Measurements from ENCODE around the gene GPR3.
A peak's percentile ranks its signal among the peaks of the same experiment; 100 is the strongest.

Gene GPR3, protein sequence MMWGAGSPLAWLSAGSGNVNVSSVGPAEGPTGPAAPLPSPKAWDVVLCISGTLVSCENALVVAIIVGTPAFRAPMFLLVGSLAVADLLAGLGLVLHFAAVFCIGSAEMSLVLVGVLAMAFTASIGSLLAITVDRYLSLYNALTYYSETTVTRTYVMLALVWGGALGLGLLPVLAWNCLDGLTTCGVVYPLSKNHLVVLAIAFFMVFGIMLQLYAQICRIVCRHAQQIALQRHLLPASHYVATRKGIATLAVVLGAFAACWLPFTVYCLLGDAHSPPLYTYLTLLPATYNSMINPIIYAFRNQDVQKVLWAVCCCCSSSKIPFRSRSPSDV

DNA sequence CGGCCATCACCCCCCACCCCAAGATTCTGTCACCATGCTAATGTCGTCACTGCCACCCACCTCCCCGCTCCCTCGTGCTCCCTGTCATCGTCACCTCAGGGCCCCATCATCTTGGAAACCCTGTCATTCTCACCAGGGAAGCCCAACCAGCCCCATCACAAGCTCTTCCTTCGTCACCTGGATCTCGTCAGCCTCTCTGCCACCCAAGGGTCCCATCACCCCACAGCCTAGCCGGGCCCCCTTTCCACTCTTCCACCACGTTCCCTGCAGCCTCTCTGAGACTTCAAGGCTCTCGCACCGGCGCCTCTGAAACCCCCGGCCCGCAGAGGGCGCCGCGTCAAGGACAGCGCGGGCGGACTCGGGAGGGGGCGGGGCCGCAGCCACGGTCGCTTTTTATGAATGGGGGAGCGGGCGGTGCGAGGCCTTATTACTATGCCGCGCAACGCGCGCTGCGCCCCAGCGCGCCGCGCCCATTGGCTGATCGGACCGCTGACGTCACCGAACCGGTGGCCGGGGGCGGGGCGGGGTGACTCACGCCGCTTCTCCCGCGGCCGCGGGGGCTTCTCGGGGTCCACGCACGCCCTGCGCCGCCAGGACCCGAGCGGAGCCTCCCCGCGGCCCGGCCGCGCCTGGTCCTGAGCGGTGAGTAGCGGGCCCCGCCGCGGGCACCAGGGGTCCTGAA, at the start of gene GPR3:
Gene GPR3 (plus strand): TSS at position 527 of the 682 bp plus-strand sequence. CDS start 1,177 bp downstream, outside the sequence.
- peak; percentile 83 to 91 for DNase-seq (ENCODE audit: low read depth in 1 of 2, low spot score in 1 of 2)

DNA sequence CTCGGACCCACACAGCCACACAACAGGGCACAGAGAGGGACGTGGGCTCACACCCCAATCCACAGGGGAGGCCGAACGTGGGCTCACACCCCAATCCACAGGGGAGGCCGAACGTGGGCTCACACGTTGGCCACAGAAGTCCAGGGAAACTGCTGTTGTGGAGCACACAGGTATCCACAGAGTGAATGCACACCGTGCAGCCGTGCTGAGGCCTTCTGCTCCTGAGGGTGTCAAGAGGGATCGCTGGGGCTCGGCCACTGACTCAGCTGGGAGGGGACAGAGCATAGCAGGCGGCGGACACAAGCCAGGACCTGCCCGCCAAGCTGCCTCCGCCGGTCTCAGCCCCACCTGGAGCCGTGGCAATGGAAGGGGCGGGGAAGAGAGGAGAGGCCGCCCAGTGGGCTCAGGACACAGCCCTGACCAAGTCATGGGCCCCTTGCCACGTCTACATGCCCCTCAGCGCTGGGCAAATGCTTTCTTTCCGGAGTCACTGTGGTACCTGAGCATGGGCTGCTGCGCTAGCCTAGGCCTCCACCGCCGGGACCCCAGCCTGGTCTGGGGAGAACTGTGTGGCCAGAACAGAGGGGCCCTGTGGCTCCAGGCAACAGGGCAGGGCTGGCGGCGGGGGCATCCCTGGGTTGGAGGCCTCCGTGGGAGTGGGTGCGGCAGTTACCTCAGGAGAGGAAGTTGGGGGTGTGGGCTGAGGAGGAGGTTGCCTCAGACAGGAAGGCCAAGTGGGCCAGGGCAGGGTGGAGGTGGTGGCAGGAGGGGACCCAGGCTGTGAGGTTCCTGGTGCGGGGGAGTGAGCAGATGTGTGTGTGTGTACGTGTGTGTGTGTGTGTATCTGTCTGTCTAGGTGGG, 49.4 kb upstream of the GPR3 start:
- peak; percentile 56 to 60 for DNase-seq (ENCODE audit: low read depth in 1 of 2, low spot score in 1 of 2)

DNA sequence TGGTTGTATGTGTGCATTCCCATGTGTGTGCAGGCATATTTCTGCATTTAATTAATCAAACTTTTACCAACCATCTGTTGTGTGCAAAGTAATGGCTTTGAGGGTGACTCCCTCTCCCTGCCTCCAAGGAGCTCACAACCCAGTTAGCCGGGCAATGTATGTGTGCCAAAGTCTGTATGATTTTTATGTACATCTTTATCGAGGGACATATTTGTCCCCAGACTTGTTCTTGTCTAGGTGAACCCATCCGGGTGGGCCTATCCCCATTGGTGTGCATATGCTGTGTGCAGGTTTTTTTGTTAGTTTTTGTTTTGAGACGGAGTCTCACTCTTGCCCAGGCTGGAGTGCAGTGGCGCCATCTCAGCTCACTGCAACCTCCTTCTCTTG, 48.8 kb upstream of the GPR3 start:
- no peak for DNase-seq (ENCODE audit: low read depth in 1 of 2, low spot score in 1 of 2)

DNA sequence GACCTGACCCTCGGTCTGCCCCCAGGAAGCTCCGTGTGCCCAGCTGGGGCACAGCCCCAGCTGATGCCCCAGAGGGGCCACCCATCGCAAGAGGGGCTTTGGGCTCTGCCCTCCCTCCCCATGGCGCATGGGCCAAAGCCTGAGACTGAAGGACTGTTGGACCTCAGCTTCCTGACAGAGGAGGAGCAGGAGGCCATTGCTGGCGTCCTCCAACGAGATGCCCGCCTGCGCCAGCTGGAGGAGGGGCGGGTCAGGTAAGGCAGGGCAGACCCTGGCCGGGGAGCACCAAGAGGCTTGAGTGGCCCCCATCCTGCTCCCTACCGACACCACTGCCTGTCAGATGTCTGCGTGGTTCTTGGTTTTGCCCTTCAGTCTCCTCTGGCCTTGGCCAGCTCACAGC, 47.1 kb upstream of the GPR3 start:
- DNase-seq (ENCODE audit: low read depth in 1 of 2, low spot score in 1 of 2) = no peak

DNA sequence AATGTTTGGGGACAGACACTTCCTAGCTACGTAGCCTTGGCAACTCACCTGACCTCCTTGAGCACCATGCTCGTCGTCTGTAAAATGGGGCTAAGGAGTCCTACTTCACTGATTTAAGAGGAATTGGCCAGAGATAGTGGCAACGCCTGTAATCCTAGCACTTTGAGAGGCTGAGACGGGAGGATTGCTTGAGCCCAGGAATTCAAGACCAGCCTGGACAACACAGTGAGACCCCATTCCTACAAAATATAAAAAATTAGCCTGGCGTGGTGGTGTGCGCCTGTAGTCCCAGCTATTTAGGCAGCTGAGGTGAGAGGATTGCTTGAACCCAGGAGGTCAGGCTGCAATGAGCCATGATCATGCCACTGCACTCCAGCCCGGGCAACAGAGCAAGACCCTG, 46.1 kb upstream of the GPR3 start:
- DNase-seq (ENCODE audit: low read depth in 1 of 2, low spot score in 1 of 2) = no peak

DNA sequence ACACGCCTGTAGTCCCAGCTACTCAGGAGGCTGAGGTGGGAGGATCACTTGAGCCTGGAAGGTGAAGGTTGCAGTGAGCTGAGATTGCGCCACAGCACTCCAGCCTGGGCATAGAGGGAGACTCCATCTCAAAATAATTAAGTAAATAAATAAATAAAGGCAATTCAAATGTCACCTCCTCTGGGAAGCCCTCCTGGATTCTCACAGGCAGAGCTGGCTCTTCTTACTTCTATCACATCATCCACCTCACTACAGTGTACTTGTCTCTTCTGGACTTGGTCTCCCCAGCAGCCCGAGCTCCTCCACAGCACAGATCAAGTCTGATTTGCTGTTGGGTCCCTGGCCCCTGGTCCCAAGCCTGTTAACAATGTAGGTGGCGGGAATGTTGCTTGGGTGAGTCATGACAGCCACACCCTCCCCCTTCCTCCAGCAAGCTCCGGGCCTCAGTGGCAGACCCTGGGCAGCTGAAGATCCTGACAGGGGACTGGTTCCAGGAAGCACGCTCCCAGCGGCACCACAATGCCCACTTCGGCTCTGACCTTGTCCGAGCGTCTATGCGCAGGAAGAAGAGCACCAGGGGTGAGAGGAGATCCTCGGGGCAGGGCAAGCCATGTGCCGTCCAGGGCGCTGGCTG, 45.3 kb upstream of the GPR3 start:
- DNase-seq (ENCODE audit: low read depth in 1 of 2, low spot score in 1 of 2) = no peak

DNA sequence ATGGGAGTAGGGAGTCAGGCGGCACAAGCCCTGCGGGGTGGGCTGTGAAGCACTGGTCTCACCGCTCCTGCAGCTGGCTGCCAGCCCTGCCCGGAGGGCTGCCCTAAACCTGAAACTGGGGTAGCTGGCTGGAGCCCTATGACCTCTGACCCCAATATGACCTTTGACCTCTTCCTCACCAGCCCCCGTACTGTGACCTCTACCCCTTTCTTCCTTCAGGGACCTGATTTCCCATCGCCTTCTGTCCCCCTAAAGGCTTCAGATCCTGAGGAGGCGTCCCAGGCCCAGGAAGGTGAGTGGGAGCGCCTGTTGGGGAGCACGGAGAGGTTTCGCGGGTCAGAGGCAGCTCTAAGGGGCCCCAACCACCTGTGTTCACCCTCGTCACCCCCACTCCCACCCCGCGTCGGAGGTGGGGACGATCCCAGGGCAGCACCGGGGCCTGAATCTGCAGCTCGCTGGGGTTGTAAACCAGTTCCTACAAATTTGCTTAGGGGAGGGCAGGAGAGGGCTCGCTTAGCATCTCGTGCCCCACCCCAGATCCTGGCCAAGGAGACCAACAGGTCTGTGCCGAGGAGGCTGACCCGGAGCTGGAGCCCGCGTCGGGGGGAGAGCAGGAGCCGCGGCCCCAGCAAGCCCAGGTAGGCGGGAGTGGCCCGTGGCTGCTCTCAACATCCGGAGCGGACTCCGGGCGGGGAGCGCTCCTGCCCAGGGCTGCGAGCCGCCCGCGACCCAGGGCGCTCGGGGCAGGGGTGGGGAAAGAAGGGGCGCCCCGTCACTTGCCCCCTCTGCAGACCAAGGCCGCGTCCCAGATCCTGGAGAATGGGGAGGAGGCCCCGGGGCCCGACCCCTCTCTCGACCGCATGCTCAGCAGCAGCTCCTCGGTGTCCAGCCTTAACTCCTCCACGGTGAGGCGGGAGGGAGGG, 43.3 kb upstream of the GPR3 start:
- DNase-seq (ENCODE audit: low read depth in 1 of 2, low spot score in 1 of 2) = no peak

DNA sequence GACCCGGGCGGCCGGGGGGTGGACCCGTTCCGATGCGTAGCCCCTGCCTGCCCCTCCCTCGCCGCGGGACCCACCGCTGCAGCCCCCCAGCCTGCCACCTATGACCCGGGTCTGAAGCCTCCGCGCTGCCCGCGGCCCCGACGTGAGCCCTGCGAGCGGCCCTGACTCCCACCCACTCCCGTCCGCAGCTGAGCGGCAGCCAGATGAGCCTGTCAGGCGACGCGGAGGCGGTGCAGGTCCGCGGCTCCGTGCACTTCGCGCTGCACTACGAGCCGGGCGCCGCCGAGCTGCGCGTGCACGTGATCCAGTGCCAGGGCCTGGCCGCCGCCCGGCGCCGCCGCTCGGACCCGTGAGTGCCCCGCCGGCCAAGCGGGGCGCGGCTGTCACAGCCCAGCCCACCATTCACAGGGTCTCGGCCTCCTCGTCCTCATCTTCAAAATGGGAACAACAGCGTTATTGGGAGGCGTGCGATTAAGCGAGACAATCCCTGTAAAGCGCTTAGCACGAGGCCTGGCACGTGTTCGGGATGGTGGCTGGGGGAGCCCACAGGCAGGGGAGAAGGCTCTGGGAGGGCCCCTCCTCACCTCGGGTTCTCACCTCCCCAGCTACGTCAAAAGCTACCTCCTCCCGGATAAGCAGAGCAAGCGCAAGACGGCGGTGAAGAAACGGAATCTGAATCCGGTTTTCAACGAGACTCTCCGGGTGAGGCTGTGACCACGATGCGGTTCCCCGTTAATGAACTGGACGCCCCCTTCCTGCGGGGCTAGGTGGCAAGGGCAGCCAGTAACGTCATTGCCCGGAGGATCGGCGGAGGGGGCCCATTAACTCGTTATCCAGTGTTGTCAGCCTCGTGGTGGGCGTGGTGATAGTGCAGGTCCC, 42.4 kb upstream of the GPR3 start:
- DNase-seq (ENCODE audit: low read depth in 1 of 2, low spot score in 1 of 2) = no peak

DNA sequence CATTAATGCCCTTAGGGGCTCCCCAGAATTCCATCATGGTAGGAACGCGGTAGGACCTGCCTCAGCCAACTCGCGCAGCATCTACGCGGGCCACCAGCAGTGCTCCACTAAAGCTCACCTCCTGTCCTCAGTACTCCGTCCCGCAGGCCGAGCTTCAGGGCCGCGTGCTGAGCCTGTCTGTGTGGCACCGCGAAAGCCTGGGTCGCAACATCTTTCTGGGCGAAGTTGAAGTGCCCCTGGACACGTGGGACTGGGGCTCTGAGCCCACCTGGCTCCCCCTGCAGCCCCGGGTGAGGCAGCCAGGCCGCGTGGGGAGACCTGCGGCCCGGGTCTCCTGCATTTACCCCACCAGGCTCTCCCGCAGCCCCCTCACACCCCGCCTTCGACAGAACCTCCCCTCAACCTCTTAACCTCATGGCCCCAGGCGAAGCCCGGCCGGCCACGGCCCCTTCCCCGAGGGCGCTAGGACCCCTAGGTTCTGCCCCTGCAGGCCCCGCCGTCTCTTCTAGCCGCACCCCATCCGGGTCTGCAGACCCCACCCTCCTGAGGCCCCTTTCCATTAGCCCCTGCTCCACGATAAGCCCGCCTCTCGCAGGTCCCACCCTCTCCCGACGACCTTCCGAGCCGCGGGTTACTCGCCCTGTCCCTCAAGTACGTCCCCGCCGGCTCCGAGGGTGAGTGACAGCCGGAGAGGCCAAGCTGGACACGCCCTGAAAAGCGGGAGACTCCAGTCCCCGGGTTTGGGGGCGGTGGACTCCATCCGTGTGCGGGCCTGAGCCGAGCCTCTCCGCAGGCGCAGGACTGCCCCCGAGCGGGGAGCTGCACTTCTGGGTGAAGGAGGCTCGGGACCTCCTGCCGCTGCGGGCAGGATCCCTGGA, 41.5 kb upstream of the GPR3 start:
- no peak for DNase-seq (ENCODE audit: low read depth in 1 of 2, low spot score in 1 of 2)

DNA sequence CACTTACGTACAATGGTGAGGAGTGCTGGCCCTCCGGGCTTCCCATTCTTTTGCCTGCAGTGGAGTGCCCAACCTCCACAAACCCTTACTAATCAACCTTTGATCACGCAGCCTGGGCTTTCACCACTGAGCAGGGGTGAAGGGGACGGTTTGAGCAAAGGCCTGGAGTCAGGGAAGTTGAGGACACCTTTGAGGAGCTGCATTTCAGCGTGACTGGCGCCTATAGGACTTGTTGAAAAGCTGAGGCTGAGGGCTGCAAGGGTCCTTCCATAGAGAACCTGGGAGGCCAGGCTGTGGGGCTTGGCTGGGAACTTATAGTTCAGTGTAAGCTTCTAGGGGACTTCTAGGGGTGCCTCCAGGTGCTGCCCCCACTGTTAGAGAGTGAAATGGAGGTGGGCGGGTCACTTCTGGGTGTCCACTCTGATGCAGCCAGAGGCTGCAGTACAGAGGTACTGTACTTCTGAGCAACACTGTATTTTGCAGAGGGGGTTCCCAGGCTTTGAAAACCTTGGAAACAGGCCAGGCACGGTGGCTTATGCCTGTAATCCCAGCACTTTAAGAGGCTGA, 40.8 kb upstream of the GPR3 start:
- DNase-seq (ENCODE audit: low read depth in 1 of 2, low spot score in 1 of 2) = no peak

DNA sequence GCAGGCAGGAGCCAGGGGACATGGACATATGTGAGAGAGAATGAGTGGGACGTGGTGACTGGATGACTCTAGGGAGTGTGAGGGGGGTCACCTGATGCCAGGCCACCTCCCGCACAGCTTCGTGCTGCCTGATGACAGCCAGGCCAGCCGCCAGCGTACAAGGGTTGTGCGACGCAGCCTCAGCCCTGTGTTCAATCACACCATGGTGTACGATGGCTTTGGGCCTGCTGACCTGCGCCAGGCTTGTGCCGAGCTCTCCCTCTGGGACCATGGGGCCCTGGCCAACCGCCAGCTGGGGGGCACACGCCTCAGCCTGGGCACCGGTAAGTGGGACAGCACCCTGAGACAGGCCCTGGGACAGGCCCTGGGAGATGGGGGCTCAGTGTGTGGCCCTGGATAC, 39.3 kb upstream of the GPR3 start:
- no peak for DNase-seq (ENCODE audit: low read depth in 1 of 2, low spot score in 1 of 2)

DNA sequence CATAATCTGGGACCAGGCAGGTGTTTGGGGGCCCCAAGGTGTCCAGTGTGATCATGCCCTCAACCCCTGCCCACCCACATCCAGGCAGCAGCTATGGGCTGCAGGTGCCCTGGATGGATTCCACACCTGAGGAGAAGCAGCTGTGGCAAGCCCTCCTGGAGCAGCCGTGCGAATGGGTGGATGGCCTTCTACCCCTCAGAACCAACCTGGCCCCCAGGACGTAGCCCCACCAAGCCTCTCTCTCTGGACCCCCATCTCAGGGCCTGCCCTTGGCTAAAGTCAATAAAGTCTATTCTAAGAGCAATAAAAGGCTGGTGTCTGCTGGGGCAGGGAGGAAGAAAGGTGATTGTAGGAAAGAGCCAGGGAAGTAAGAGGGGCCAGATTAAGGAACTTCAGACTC, 38.8 kb upstream of the GPR3 start:
- no peak for DNase-seq (ENCODE audit: low read depth in 1 of 2, low spot score in 1 of 2)

DNA sequence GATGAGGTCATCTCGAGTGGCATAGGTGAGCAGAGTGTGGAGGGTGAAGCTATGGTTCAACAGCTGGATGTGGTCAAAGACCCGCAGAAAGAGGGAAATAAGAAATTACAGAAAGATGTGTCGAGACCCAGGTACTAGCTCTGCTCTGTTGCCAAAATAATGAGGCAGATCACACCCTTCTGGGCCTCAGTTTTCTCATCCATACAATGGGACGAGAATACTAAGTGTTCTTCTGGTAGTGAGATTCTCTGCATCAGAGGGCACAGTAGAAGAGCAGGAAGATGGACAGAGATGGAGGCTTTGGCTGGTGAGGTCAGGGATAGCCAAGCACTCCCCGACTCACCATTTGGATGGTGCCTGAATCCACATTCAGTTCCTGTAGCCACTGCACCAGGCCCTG, 36.7 kb upstream of the GPR3 start:
- DNase-seq (ENCODE audit: low read depth in 1 of 2, low spot score in 1 of 2) = no peak

DNA sequence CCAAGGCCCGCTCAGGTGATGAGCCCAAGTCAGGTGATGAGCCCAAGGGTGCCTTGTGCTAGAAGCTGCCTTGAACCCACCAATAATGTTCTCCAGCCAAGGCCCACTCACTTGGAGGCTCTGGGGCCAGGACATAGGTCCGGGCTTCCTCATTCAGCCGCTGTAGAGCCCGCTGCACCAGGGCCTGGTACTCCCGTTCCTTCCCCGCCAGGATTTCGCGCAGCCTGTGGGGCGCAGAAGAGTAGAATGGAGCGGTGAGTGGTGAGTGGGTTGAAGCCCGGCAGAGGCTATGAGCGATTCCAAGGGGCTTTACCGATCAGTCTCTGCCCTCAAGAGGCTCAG, 36.2 kb upstream of the GPR3 start:
- no peak for DNase-seq (ENCODE audit: low read depth in 1 of 2, low spot score in 1 of 2)

DNA sequence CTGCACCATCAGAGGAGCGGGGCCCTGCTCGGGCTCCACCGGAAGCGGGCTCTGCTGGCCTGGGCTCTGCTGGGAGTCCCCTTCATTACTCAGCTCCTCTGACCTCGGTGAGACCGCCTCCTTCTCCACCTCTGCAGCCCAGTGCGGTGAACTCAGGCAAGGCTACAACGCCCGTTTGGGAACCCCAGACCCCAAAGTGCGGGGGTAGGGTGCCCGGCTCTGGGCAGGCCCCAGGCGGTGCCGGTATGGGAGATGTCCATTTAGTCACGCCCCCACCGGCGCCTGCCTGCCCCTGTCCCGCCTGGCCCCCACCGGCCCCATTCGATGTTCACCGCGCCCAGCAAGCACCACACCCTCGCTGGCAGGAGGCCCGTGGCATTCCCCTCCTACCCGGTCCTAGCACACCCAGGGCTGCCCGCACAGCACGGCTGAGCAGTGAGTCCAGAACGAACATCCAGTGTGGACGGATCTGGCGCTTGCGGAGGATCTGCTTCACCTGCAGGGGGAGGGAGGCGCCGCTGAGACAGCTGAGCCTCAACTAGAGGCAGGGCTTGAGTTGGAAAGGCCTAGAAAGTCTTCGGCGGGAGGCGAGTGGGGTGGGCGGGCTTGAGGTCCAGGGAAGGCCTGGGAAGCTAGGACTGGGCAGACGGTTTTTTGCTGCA, 35.7 kb upstream of the GPR3 start:
- DNase-seq (ENCODE audit: low read depth in 1 of 2, low spot score in 1 of 2) = no peak

DNA sequence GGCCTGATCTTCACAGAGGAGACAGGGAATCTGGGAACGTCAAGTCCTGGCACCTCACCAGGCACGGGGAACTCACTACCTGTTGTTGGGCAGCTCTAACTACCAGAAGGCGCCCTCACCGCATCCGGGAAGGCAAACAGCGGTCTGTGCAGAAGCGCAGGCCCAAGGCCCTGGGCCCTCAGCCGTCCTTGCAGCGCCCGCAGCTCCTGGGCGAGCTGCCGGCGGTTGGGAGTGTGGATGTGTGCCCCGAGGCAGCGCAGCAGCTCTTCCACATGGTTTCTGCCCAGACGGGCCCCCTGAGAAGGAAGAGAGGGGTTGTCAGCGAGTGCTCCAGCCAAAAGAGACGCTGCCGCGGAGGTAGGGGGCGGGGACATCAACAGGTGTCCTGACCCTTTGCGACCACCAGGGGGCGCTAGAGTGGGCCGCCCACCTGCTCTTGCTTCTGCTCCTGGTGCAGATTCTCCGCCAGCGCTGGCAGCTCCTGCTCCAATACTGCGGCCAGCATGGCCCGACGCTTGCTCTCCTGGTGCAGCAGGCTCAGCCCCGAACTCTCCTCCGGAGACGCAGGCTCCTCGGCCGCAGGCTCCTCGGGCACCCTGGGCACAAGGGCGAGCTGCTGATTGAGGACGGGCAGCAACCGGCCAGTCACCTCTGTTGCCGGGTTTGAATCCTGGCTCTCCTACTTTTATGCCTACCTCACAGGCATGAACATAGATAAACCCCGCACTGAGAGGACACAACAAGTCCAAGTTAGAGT, 35.0 kb upstream of the GPR3 start:
- peak; percentile 74 for DNase-seq (ENCODE audit: low read depth in 1 of 2, low spot score in 1 of 2)

Measured in activated T-helper 1 cell treated with anti-CD3 and anti-CD28 coated beads, Interleukin-2, amount 50 U/mL, for 16 hours (primary cell).